Stimulated activated naive B cell treated with anti-CD40 and anti-IgM and Interleukin-4, amounts not matched to agents 10 μg/mL and 1 μg/mL and 100 μg/mL, for 72 hours (primary cell): ENCODE results near the gene SNX7.
A peak's percentile ranks its signal among the peaks of the same experiment; 100 is the strongest.

Experiments
- ATAC-seq, 2 donors: fragments of 150-1000 bp; cut with Tn5 transposase; replicated peaks; 2 replicates each; pipeline ENCODE4 v1.10.0; 2021; ENCODE audit warnings: moderate library complexity in 1 of 2
- DNase-seq: peaks from one replicate; pipeline ENCODE4 v3.0.0; 2021
- H3K27ac Mint-ChIP-seq: one replicate; pipeline ENCODE4 v1.8.0; 2022; ENCODE audit warnings: mild to moderate bottlenecking, mixed read lengths
- H3K27me3 Mint-ChIP-seq, 2 donors: one replicate each; pipeline ENCODE4 v1.8.0; 2022; ENCODE audit warnings: mixed read lengths in 2 of 2
- H3K36me3 Mint-ChIP-seq, 2 donors: one replicate each; pipeline ENCODE4 v1.8.0; 2022; ENCODE audit warnings: mixed read lengths in 2 of 2, mild to moderate bottlenecking in 1 of 2
- H3K4me1 Mint-ChIP-seq, 2 donors: one replicate each; pipeline ENCODE4 v1.8.0; 2022; ENCODE audit warnings: mixed read lengths in 2 of 2, mild to moderate bottlenecking in 1 of 2
- H3K4me3 Mint-ChIP-seq, 2 donors: one replicate each; pipeline ENCODE4 v1.8.0; 2022; ENCODE audit warnings: mild to moderate bottlenecking in 2 of 2, mixed read lengths in 2 of 2, moderate library complexity in 1 of 2
- H3K9me3 Mint-ChIP-seq, 2 donors: one replicate each; pipeline ENCODE4 v1.8.0; 2022; ENCODE audit warnings: mixed read lengths in 2 of 2, mild to moderate bottlenecking in 1 of 2

The SNX7 gene

GRCh38 chr1:98661544-98662355 is at the start of gene SNX7:
Gene SNX7 (plus strand): TSS chr1:98661721. CDS start chr1:98661732, 11 bp downstream.
- H3K36me3 Mint-ChIP-seq = no peaks in the 10 kb centered on the region
- no peak within 1 kb of the TSS for H3K27ac Mint-ChIP-seq
- DNase-seq = no peak
- peaks cover 8 to 15% of the 10 kb centered on the region in 2 donors for H3K4me1 Mint-ChIP-seq
- ATAC-seq = peak; percentile 72 to 96
- no peaks in the 10 kb centered on the region for H3K9me3 Mint-ChIP-seq
- H3K4me3 Mint-ChIP-seq = peak within 1 kb of the TSS; percentile 76 to 91
- peaks cover 26 to 35% of the 10 kb centered on the region in 2 donors for H3K27me3 Mint-ChIP-seq

DNA sequence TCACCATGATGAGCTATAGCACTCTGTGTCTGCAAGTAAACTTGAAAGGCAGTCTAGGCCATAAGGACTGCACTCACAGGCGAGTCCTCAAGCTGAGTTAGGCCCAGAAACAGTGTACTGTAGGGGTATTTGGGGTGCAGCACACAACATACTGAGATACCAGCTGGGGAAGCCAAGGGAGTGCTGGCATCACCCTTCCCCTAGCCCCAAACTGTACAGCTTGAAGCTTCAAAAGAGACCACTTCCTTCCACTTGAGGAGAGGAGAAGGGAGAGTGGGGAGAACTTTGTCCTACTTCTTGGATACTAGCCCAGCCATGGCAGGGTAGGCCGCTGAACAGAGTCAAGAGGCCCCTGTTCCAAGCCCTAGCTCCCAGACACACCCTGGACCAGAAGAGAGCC is 24.2 kb upstream of the SNX7 start:
- no peaks in the 10 kb centered on the region for H3K36me3 Mint-ChIP-seq
- H3K4me3 Mint-ChIP-seq = no peak overlapping the region

DNA sequence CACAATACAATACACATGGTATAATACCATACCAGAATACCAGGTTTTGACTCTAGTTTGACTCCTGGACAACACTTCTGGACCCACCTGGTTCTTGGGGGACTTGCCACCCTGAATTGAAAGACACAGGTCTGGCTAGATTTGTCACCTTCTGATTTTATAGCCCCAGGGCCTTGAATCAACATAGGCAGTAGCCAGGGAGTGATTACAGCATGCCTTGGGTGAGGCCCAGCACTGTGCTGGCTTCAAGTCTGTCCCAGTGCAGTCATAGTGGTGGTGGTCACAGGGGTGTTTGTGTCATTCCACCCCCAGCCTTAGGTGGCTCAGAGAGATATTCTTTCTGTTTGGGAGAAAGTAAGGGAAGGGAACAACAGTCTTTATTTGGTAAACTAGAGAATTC is 23.3 kb upstream of the SNX7 start:
- Mint-ChIP-seq H3K27ac (no peak overlapping the region), H3K4me3 (no peak overlapping the region), H3K9me3 (peaks cover 4 to 21% of the 10 kb centered on the region in 2 donors), H3K4me1 (no peaks in the 10 kb centered on the region), H3K27me3 (no peaks in the 10 kb centered on the region), H3K36me3 (no peaks in the 10 kb centered on the region)
- DNase-seq (no peak), ATAC-seq (no peak)

More for the DNA sequence above, 24.2 kb upstream of the SNX7 start:
- no peaks in the 10 kb centered on the region for H3K27me3 Mint-ChIP-seq
- peak in 1 of 2 donors; percentile 12 for ATAC-seq
- H3K4me1 Mint-ChIP-seq = no peaks in the 10 kb centered on the region
- H3K9me3 Mint-ChIP-seq = peaks cover 4 to 17% of the 10 kb centered on the region in 2 donors
- H3K27ac Mint-ChIP-seq = no peak overlapping the region
- no peak for DNase-seq

DNA sequence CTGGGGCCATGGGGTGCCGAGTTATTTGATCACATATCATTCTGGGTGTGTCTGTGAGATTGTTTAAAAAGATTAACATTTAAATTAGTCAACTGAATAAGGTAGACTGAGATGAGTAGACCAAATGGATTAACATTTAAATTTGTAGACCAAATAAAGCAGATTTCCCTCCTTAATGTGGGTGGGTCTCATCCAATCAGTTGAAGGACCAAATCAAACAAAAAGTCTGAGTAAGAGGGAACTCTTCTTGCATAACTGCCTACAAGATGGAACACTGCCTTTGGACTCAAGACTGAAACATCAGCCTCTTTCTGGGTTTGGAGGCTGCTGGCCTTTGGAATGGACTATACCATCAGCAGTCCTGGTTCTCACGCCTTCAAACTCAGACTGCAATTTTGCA is 17.0 kb upstream of the SNX7 start:
- H3K4me1 Mint-ChIP-seq = no peaks in the 10 kb centered on the region
- H3K9me3 Mint-ChIP-seq = peaks cover 4 to 16% of the 10 kb centered on the region in 2 donors
- DNase-seq (no peak), ATAC-seq (no peak)
- H3K27me3 Mint-ChIP-seq = no peaks in the 10 kb centered on the region
- H3K36me3 Mint-ChIP-seq = no peaks in the 10 kb centered on the region
- H3K27ac Mint-ChIP-seq = no peak overlapping the region
- no peak overlapping the region for H3K4me3 Mint-ChIP-seq

- Mint-ChIP-seq H3K27ac (no peak overlapping the region), H3K27me3 (no peaks in the 10 kb centered on the region), H3K4me3 (no peak overlapping the region), H3K36me3 (no peaks in the 10 kb centered on the region), H3K4me1 (no peaks in the 10 kb centered on the region), H3K9me3 (peaks cover 2 to 4% of the 10 kb centered on the region in 2 donors)
- DNase-seq (no peak), ATAC-seq (no peak)
Measured at GRCh38 chr1:98651116-98651632, 10.3 kb upstream of the SNX7 start.

- H3K4me3 Mint-ChIP-seq = no peak overlapping the region
- no peak overlapping the region for H3K27ac Mint-ChIP-seq
- DNase-seq (no peak), ATAC-seq (no peak)
- no peaks in the 10 kb centered on the region for H3K36me3 Mint-ChIP-seq
- H3K4me1 Mint-ChIP-seq = no peaks in the 10 kb centered on the region
- peaks cover 2 to 4% of the 10 kb centered on the region in 2 donors for H3K9me3 Mint-ChIP-seq
- no peaks in the 10 kb centered on the region for H3K27me3 Mint-ChIP-seq
Measured at GRCh38 chr1:98653123-98653522, 8.4 kb upstream of the SNX7 start.

DNA sequence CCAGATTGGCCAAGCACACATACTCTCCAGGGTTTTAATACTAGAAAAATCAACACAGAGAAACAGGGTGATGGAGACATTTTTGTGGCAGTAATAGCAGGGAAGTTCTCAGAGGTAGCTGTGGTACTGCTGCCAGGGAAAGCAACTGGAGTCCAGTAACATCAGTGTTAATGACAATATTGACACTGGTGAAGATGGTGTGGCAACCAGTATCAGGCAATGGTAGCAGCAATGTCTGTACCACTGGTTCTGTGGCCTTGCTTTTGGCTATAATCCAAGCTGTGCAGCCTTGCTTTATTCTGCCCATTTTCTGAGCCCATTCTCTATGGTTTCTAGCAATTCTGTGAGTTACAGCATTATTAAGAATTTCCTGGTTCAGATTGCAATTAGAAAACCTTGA is 1.6 kb upstream of the SNX7 start:
- H3K27ac Mint-ChIP-seq = no peak overlapping the region
- no peak overlapping the region for H3K4me3 Mint-ChIP-seq
- ATAC-seq (no peak), DNase-seq (no peak)
- H3K9me3 Mint-ChIP-seq = no peaks in the 10 kb centered on the region
- H3K4me1 Mint-ChIP-seq = peaks cover 8 to 15% of the 10 kb centered on the region in 2 donors
- H3K27me3 Mint-ChIP-seq = peaks cover 26 to 35% of the 10 kb centered on the region in 2 donors
- no peaks in the 10 kb centered on the region for H3K36me3 Mint-ChIP-seq

GRCh38 chr1:98660940-98661543 is 479 bp upstream of the SNX7 start:
- Mint-ChIP-seq H3K27me3 (peaks cover 26 to 35% of the 10 kb centered on the region in 2 donors), H3K36me3 (no peaks in the 10 kb centered on the region), H3K27ac (no peak overlapping the region), H3K9me3 (no peaks in the 10 kb centered on the region), H3K4me3 (peak overlapping the region; percentile 30 to 91), H3K4me1 (peaks cover 8 to 15% of the 10 kb centered on the region in 2 donors)
- DNase-seq = no peak
- peak in 1 of 2 donors; percentile 17 for ATAC-seq

DNA sequence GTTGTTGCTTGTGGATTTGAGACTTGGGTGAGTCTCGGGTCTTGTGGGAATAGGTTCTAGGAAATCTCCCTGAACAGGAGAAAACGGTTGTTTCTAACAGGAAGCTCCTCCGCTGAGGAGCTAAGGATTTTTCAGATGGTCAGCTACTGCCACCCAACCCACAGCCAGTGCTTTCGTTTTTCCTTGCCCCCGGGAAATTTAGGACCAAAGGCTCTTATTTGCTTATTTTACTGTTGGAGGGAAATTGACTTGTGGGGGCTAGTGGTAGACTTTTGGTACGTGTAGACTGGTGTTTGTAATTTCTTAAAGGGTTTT is 792 bp downstream of the SNX7 start:
- DNase-seq (no peak), ATAC-seq (no peak)
- Mint-ChIP-seq H3K27me3 (peaks cover 26 to 35% of the 10 kb centered on the region in 2 donors), H3K4me1 (peaks cover 8 to 15% of the 10 kb centered on the region in 2 donors), H3K36me3 (no peaks in the 10 kb centered on the region), H3K9me3 (no peaks in the 10 kb centered on the region), H3K27ac (no peak overlapping the region), H3K4me3 (peak overlapping the region; percentile 76 to 91)

- Mint-ChIP-seq H3K9me3 (no peaks in the 10 kb centered on the region), H3K4me3 (no peak overlapping the region), H3K27ac (no peak overlapping the region), H3K36me3 (no peaks in the 10 kb centered on the region), H3K4me1 (no peaks in the 10 kb centered on the region), H3K27me3 (peaks cover 4 to 10% of the 10 kb centered on the region in 2 donors)
- no peak for ATAC-seq
- DNase-seq = no peak
Measured at GRCh38 chr1:98668733-98669132, 7.2 kb downstream of the SNX7 start.

GRCh38 chr1:98669355-98670296 is 8.1 kb downstream of the SNX7 start:
- Mint-ChIP-seq H3K27ac (no peak overlapping the region), H3K4me3 (no peak overlapping the region), H3K4me1 (no peaks in the 10 kb centered on the region), H3K9me3 (no peaks in the 10 kb centered on the region), H3K36me3 (no peaks in the 10 kb centered on the region), H3K27me3 (peaks cover 0 to 1% of the 10 kb centered on the region in 2 donors)
- ATAC-seq = no peak
- no peak for DNase-seq

- no peaks in the 10 kb centered on the region for H3K36me3 Mint-ChIP-seq
Measured at GRCh38 chr1:98672189-98672588, 10.7 kb downstream of the SNX7 start.

GRCh38 chr1:98674075-98674781 is 12.7 kb downstream of the SNX7 start:
- no peaks in the 10 kb centered on the region for H3K4me1 Mint-ChIP-seq
- H3K27me3 Mint-ChIP-seq = no peaks in the 10 kb centered on the region
- H3K9me3 Mint-ChIP-seq = peaks cover under 1 to 3% of the 10 kb centered on the region in 2 donors
- H3K36me3 Mint-ChIP-seq = no peaks in the 10 kb centered on the region
- no peak overlapping the region for H3K27ac Mint-ChIP-seq
- DNase-seq (no peak), ATAC-seq (no peak)
- no peak overlapping the region for H3K4me3 Mint-ChIP-seq

More at GRCh38 chr1:98672189-98672588, 10.7 kb downstream of the SNX7 start:
- ATAC-seq (no peak), DNase-seq (no peak)
- Mint-ChIP-seq H3K4me1 (no peaks in the 10 kb centered on the region), H3K4me3 (no peak overlapping the region), H3K27ac (no peak overlapping the region), H3K9me3 (peaks cover 0 to 1% of the 10 kb centered on the region in 2 donors), H3K27me3 (no peaks in the 10 kb centered on the region)
